GM20431 (cell line): ENCODE measurements around the gene FAM13C.
"Not testable (repeated sequence)": the region's sequence is repeated elsewhere in the genome, so short reads cannot be mapped to it uniquely, and the experiment has no call there.

Source experiments
- in situ Hi-C: fragments of 300-500 bp; cut with MseI, MboI; formaldehyde crosslinking; loops from one replicate; pipeline ENCODE4 v1.15.0; 2020; ENCODE audit warnings: low sequenced_read_pairs; ENCODE audit not compliant: unreplicated experiment

FAM13C gene

GRCh38 chr10:59362144-59362958 lies at the start of gene FAM13C:
Gene FAM13C, minus strand, starts transcription at chr10:59362549. Its CDS starts 89 bp downstream, at chr10:59362460.
- in situ Hi-C loops: no loop called here

GRCh38 chr10:59405235-59405634 lies 42.9 kb upstream of the FAM13C start:
- in situ Hi-C loops: no loop called here

- in situ Hi-C loops: no loop called here
Measured at GRCh38 chr10:59400214-59400613, 37.9 kb upstream of the FAM13C start.

- in situ Hi-C loops: not testable (repeated sequence)
Measured at GRCh38 chr10:59399329-59399728, 37.0 kb upstream of the FAM13C start.

GRCh38 chr10:59397961-59398360 lies 35.6 kb upstream of the FAM13C start:
- in situ Hi-C loops: no loop called here

- in situ Hi-C loops: no loop called here
Measured at GRCh38 chr10:59395984-59396383, 33.6 kb upstream of the FAM13C start.

GRCh38 chr10:59393349-59393748 lies 31.0 kb upstream of the FAM13C start:
- in situ Hi-C loops: no loop called here

GRCh38 chr10:59391060-59391459 lies 28.7 kb upstream of the FAM13C start:
- in situ Hi-C loops: no loop called here

GRCh38 chr10:59388671-59388976 lies 26.3 kb upstream of the FAM13C start:
- in situ Hi-C loops: no loop called here

- in situ Hi-C loops: no loop called here
Measured at GRCh38 chr10:59387951-59388670, 25.8 kb upstream of the FAM13C start.

GRCh38 chr10:59384761-59385160 lies 22.4 kb upstream of the FAM13C start:
- in situ Hi-C loops: no loop called here

- in situ Hi-C loops: no loop called here
Measured at GRCh38 chr10:59383908-59384307, 21.6 kb upstream of the FAM13C start.

GRCh38 chr10:59383436-59383835 lies 21.1 kb upstream of the FAM13C start:
- in situ Hi-C loops: no loop called here

GRCh38 chr10:59382831-59383295 lies 20.5 kb upstream of the FAM13C start:
- in situ Hi-C loops: no loop called here

GRCh38 chr10:59381687-59382086 lies 19.3 kb upstream of the FAM13C start:
- in situ Hi-C loops: no loop called here

GRCh38 chr10:59376846-59377245 lies 14.5 kb upstream of the FAM13C start:
- in situ Hi-C loops: no loop called here

GRCh38 chr10:59375990-59376389 lies 13.6 kb upstream of the FAM13C start:
- in situ Hi-C loops: no loop called here

GRCh38 chr10:59374916-59375315 lies 12.6 kb upstream of the FAM13C start:
- in situ Hi-C loops: no loop called here

- in situ Hi-C loops: no loop called here
Measured at GRCh38 chr10:59373071-59373470, 10.7 kb upstream of the FAM13C start.

GRCh38 chr10:59372543-59372942 lies 10.2 kb upstream of the FAM13C start:
- in situ Hi-C loops: no loop called here

GRCh38 chr10:59366290-59366689 lies 3.9 kb upstream of the FAM13C start:
- in situ Hi-C loops: no loop called here
